C4-2B (cell line): Measurements from ENCODE around the gene PHYKPL.

ENCODE experiments used
- ZFX ChIP-seq: fragments of 450-650 bp; IDR thresholded peaks from 2 replicates; pipeline ENCODE4 v1.6.1; 2017
- TF ChIP-seq, protein P1 (sequence below): fragments of 450-650 bp; conservative IDR thresholded peaks from 2 replicates; pipeline ENCODE4 v1.5.1; 2017; ENCODE audit warnings: mild to moderate bottlenecking

GRCh38 chr5:178196281-178196812, 36.3 kb downstream of the PHYKPL start:
- TF ChIP-seq, protein P1, sequence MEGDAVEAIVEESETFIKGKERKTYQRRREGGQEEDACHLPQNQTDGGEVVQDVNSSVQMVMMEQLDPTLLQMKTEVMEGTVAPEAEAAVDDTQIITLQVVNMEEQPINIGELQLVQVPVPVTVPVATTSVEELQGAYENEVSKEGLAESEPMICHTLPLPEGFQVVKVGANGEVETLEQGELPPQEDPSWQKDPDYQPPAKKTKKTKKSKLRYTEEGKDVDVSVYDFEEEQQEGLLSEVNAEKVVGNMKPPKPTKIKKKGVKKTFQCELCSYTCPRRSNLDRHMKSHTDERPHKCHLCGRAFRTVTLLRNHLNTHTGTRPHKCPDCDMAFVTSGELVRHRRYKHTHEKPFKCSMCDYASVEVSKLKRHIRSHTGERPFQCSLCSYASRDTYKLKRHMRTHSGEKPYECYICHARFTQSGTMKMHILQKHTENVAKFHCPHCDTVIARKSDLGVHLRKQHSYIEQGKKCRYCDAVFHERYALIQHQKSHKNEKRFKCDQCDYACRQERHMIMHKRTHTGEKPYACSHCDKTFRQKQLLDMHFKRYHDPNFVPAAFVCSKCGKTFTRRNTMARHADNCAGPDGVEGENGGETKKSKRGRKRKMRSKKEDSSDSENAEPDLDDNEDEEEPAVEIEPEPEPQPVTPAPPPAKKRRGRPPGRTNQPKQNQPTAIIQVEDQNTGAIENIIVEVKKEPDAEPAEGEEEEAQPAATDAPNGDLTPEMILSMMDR: no peak
- TF ChIP-seq ZFX: no peak
